ENCODE measurements around the gene CRTC1. TPM values are rescaled to one million over a fixed set of nuclear protein-coding genes. Genes with fewer than 3 reads are reported as not detected.

Gene CRTC1
- total RNA-seq, 4 donors from 2014 or later = 2.4 to 17.5 (median 6.7) TPM

DNA sequence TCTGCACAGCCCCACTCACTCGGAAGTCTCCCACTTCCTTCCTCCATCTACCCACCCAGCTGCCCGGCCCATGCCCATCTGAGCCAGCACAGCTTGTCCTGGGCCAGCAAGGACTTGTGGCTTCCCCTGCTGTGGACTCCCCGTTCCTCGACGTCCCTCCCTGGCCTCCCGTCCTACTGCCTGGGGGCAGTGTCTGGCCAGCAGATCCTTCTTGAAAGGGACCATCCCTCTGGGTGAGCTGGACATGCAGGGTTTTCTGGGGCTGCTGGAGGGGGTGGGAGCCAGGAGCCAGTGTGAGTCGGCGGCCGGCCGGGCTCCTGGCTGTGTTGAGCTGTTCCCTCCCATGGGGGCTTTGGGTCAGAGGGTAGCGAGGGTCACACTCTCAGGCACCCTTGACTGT lies 26.7 kb downstream of the CRTC1 start:
- Histone ChIP-seq H3K27me3 (no peaks in the 10 kb centered on the region), H3K9me3 (no peaks in the 10 kb centered on the region), H3K36me3 (no peaks in the 10 kb centered on the region), H3K4me3 (no peak overlapping the region), H3K27ac (no peak overlapping the region), H3K4me1 (peaks cover 0 to 11% of the 10 kb centered on the region in 2 donors)
- intact Hi-C loops (cut with DNase I; ENCODE audit: low total_unique reads) = no loop called here
- TF ChIP-seq CTCF (IDR thresholded peaks at IDR 0.05) = no peak
- no peak for TF ChIP-seq POLR2A (IDR thresholded peaks at IDR 0.05)
- no peak for DNase-seq

GRCh38 chr19:18710996-18711751 lies 27.7 kb downstream of the CRTC1 start:
- TF ChIP-seq POLR2A (IDR thresholded peaks at IDR 0.05) = no peak
- peaks cover 0 to 11% of the 10 kb centered on the region in 2 donors for H3K4me1 ChIP-seq
- H3K36me3 ChIP-seq = no peaks in the 10 kb centered on the region
- no peak overlapping the region for H3K4me3 ChIP-seq
- H3K27ac ChIP-seq = peak overlapping the region in 1 of 2 donors; percentile 5
- H3K9me3 ChIP-seq = no peaks in the 10 kb centered on the region
- DNase-seq = peak; percentile 36 to 71
- no peaks in the 10 kb centered on the region for H3K27me3 ChIP-seq
- intact Hi-C loops (cut with DNase I; ENCODE audit: low total_unique reads) = no loop called here

- H3K27ac ChIP-seq = no peak overlapping the region
- no peak for DNase-seq
- intact Hi-C loops (cut with DNase I; ENCODE audit: low total_unique reads) = no loop called here
- peaks cover 0 to 11% of the 10 kb centered on the region in 2 donors for H3K4me1 ChIP-seq
- H3K9me3 ChIP-seq = no peaks in the 10 kb centered on the region
- no peaks in the 10 kb centered on the region for H3K36me3 ChIP-seq
- TF ChIP-seq POLR2A (IDR thresholded peaks at IDR 0.05) = no peak
- no peak for TF ChIP-seq CTCF (IDR thresholded peaks at IDR 0.05)
- H3K4me3 ChIP-seq = no peak overlapping the region
- H3K27me3 ChIP-seq = no peaks in the 10 kb centered on the region
Observed at GRCh38 chr19:18711893-18712292, 28.4 kb downstream of the CRTC1 start.

DNA sequence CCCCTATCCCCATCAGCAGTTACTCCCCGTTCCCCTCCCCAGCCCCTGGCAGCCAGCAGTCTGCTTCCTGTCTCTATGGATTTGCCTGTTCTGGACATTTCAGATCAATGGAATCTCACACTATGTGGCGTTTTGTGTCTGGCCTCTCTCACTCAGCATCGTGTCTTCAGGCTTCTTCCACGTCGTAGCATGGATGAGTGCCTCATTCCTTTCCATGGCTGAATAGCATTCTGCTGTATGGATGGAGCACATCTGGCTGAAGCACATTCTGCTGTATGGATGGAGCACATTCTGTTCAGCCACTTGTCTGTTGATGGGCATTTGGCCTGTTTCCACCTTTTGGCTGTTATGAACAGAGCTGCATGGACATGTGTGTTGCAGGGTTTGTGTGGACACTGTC lies 29.5 kb downstream of the CRTC1 start:
- Histone ChIP-seq H3K27ac (no peak overlapping the region), H3K27me3 (no peaks in the 10 kb centered on the region), H3K9me3 (no peaks in the 10 kb centered on the region), H3K4me3 (no peak overlapping the region), H3K4me1 (peaks cover 0 to 11% of the 10 kb centered on the region in 2 donors), H3K36me3 (no peaks in the 10 kb centered on the region)
- no peak for DNase-seq
- intact Hi-C loops (cut with DNase I; ENCODE audit: low total_unique reads) = no loop called here
- TF ChIP-seq POLR2A (IDR thresholded peaks at IDR 0.05) = no peak
- no peak for TF ChIP-seq CTCF (IDR thresholded peaks at IDR 0.05)

- no peak for DNase-seq
- intact Hi-C loops (cut with DNase I; ENCODE audit: low total_unique reads) = no loop called here
- no peak for TF ChIP-seq POLR2A (IDR thresholded peaks at IDR 0.05)
- no peak for TF ChIP-seq CTCF (IDR thresholded peaks at IDR 0.05)
- Histone ChIP-seq H3K27me3 (no peaks in the 10 kb centered on the region), H3K27ac (no peak overlapping the region), H3K36me3 (no peaks in the 10 kb centered on the region), H3K9me3 (no peaks in the 10 kb centered on the region), H3K4me3 (no peak overlapping the region), H3K4me1 (peaks cover 0 to 11% of the 10 kb centered on the region in 2 donors)
Observed at GRCh38 chr19:18713550-18714117, 30.2 kb downstream of the CRTC1 start.

All from uterus (tissue), 4 donors.